T-helper 1 cell treated with Interleukin-12 subunit alpha and Interleukin-12 subunit beta and Interleukin-4 antibody, amounts not matched to agents 30 ng/mL and 1 ng/mL, for 36 hours (primary cell): ENCODE data around the gene PKIB. TPM values are rescaled to one million over a fixed set of nuclear protein-coding genes. Genes with fewer than 3 reads are reported as not detected.
"Not testable (repeated sequence)": the region's sequence is repeated elsewhere in the genome, so short reads cannot be mapped to it uniquely, and the experiment has no call there.

Experiments used
- intact Hi-C: fragments of 100-400 bp; cut with micrococcal nuclease; formaldehyde crosslinking; loops from one replicate; pipeline ENCODE4 v1.15.1; 2024
- total RNA-seq: library from RNA; stranded (reverse); gene quantifications from 2 replicates; pipeline ENCODE4 v1.2.3, GENCODE V29; 2022

Gene PKIB, protein sequence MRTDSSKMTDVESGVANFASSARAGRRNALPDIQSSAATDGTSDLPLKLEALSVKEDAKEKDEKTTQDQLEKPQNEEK
- total RNA-seq = 0.39 and 0.49 TPM in 2 replicates

DNA sequence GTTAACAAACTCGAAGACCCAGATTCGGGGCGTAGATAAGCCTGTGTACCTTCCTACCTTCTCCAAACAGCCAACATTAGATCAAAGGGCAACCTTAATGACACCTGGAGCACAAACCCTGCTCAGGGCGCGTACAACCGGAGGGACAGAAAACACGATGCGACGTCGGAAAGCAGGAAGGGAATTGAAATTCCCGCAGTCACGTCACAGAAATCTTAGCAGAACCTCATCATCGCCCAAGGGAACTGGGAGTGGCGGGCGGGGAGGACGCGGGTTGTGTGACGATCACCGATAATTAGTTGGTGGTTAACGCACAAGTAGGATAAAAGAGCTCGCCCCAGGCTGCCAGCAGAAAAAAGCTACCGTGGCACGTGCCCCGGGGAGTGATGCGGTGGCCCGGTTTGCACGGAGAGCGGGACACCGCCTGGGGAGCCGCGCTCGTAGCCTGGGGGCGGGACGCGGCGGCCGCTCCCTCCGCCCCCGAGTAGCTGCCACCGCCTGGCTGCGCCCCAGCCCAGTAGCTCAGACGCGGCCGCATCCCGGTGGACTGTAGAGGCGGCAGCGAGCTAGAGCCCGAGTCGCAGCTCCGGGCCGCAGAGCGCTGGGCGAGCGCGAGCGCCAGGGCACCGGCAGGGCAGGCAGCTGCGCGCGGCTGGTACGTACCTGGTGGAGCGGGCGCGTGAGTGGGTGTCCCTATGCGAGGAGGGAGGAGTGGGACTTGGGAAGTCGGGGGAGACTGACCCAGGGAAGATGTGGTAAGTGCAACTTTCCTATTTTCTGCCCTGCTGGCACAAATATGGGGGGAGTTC lies at the start of gene PKIB:
TSS of gene PKIB (plus strand) at position 525 of the 809 bp plus-strand sequence. CDS start 107,390 bp downstream, outside the sequence.
- intact Hi-C loops = loop anchor here (1.0 to 2.0 kb wide), 2 partner anchors 117 to 211 kb away; partner anchors contain the start of gene HSF2

DNA sequence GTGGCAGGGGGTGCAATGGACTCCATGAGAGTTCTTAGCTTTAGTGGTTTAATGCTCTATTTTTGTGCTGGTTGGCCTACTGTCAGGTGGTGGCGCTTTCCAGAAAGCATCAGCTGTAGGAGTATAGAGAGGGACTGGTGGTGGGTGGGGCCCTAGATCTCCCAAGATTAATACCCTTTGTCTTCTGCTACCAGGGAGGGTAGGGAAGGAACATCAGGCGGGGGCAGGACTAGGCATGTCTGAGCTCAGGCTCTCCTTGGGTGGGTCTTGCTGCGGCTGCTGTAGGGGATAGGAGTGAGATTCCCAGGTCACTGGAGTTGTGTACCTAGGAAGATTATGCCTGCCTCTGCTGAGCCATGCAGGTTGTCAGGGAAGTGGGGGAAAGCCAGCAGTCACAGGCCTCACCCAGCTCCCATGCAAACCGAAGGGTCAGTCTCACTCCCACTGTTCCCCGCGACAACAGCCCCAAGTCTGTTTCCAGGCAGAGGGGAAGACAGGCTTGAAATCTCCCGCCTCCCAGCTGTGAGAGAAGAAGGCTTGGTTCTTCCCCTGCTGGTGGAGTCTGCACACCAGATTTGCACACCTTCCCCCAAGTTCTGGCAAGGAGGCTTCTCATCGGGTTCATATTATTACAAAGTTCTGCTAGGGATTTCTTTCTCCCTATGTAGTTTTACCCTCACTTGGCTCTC lies 46.7 kb upstream of the PKIB start:
- intact Hi-C loops = no loop called here

- intact Hi-C loops = no loop called here
Observed at GRCh38 chr6:122564230-122564629, 46.0 kb upstream of the PKIB start.

DNA sequence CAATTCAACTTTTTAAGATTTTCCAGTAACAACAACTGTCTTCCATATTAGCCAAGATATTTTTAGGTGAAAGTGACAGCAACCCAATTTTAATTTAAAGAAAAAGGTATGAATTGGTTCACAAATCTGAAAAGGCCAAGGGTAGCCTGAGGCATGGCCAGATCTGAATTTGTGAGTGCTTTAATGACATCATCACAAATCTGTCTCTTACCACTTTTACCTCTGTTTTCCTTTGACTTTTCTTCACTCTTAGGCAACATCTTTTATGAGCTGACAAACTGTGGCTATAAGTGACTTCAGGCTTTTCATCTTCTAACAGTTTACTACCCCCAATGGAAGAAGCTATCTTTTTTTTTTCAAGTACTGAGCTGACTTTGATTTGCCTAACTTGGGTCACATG lies 44.5 kb upstream of the PKIB start:
- intact Hi-C loops = no loop called here

GRCh38 chr6:122567034-122567433 lies 43.2 kb upstream of the PKIB start:
- intact Hi-C loops = no loop called here

DNA sequence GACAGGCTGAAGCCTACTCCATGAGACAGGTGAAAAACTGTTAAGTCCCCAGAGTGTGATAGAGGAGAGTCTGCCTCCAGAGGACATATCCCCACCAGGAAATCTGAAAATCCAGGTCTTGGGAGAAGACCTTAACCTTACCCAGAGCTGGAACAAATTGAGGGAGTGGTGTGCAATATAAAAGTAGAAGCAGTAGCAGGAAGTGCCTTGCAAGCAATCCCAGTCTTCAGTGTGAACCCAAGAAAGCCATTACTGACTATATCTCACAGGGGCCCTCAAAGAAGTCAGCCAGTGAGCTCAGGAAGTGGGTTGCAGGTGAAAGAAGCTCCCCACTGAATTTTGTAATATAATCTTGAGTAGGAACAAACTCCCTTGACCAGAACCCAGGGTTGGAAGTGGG lies 41.9 kb upstream of the PKIB start:
- intact Hi-C loops = no loop called here

- intact Hi-C loops = no loop called here
Observed at GRCh38 chr6:122568797-122569221, 41.4 kb upstream of the PKIB start.

- intact Hi-C loops = no loop called here
Observed at GRCh38 chr6:122569230-122569771, 40.9 kb upstream of the PKIB start.

GRCh38 chr6:122571888-122572287 lies 38.3 kb upstream of the PKIB start:
- intact Hi-C loops = no loop called here

DNA sequence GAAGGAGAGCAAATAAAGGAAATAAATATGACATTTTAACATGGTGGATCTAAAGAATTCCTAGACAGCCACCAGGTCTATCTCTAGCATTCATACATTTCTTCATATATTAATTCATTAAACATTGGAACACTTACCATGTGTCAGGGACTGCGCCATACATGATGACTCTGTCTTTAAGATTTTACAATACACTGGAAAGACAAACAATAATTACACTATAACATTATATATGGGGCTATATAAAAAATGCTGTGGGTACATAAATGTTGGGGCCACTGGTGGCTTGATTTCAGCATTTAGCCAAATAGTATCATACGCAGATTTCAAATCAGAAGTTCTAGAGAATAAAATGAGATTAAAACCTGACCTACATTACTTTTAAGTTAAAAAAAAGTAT lies 33.3 kb upstream of the PKIB start:
- intact Hi-C loops = no loop called here

- intact Hi-C loops = no loop called here
Observed at GRCh38 chr6:122578961-122579360, 31.2 kb upstream of the PKIB start.

DNA sequence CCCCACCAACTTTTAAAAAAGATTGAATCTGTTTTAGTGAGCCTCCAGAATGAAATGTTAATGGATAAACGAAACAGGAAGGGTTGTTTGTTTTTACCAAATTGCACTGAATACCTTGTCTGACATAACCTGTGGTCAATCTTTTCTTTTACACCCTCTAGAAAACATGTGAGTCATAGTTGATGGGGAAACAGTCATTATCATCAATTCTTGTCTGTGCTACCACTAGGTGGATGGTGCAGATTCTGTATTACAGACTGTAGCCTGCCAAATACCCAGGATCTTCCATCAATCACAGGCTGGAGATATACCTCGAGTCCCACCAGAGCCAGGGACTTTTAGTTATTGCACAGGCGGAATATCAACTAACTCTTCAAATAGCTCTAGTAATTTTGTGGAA lies 29.5 kb upstream of the PKIB start:
- intact Hi-C loops = no loop called here

DNA sequence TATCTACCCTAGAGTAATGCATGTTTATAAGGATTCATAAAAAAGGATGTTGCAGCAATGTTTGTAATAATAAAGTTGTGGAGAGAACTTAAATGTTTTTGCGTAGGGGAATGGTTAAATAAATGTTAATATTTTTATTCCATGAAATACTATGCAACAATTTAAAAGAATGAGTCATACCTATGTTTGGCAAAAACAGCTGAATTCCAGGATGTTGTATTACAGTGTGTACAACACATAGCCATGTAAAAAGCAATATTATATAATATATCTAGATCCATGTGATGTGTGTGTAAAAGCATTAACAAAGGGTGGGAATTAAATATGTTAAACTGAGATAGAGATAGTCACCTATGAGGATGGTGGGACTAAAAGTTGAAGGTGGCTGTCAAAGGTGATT lies 21.1 kb upstream of the PKIB start:
- intact Hi-C loops = no loop called here

DNA sequence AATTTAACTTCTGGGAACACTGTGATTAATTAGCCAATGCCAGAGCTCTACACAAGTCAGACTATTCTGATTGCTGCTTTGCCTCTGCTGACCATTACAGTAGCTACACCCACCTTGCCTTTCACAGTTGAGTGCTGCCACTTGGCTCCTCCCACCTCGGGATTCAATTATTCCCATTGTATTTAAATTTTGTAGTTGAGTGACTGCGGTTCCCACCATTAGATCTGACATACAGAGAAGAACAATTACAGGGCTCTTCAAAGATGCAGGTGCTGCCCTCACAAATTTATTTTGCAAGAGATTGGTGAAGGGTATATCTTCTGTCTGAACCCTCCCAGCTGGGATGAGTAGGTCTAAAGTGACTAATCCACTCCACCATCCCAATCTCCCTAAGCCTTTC lies 11.9 kb upstream of the PKIB start:
- intact Hi-C loops = not testable (repeated sequence)

DNA sequence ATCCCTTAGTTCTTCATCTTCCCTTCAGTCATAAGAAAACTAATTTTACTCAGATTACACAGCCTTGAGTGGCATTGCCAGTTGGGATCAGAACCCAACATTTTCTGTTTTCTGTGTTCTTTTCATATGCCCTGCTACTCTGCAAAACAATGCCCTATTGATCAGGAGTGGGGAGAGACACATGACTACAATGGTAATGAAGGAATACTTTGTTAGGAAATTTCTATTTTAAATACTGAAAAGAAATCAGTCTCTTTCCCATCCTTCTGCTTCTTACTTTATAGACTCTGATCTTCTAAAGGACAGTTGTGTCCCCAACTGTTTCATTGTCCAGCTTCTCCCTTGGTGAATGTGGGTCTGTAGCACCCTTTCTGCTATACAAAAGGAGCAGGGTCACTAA lies 5.5 kb upstream of the PKIB start:
- intact Hi-C loops = no loop called here

DNA sequence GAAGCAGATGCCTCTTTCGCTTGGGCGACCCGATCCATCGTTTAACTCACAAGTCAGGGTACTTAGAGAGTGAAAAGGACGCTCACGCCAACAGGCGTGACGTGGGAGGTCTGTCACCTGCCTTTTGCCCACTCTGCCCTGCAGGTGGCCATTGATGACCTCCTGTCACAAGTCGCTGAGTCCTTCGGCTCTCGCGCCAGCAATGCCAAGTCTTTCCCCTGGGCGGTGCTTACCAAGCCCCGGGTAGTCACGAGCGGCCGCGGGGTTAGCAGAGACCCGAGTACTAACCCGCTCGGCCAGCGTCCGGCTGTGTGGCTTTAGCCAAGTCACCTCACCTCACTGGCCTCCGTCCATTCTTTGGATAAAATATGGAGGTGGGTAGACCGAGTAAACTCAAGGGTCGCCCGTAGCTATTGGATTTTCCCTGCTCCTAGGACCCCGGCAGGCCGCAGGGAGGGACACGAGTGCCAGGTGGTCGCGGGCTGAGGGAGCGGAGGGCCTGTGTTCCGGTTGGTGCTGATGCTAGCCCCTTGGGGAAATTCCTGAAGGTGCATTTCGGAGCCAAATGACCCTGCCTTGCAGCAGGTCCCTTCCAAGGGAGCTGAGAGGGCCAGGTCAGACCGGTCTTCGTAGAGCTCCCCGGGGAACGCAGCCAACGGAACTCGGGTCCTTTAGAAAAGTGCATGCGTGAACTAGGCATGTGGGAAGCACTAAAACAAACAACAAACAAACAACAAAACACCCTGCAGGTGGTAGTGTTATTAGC lies 668 bp downstream of the PKIB start:
- intact Hi-C loops = loop anchor here (1.0 to 2.0 kb wide), 2 partner anchors 118 to 212 kb away; partner anchors contain the start of gene HSF2

DNA sequence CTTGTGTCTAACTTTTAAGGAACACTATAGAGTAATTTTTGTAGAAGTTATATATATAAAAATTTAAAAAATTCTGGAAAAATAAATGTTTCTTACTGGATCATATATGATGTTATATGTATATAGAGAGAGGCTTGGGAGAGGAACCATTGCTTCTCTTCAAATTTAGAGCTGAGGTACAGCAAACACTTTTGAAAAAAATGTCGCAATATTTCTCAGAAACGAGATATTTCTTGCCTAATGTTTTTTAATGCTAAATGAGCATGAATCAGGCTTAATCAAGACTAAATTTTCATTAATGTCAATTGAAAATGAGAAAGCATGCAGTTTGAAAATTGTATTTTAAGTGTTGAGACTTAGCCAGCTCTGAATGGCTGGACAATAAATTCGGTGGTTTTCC lies 2.6 kb downstream of the PKIB start:
- intact Hi-C loops = no loop called here

DNA sequence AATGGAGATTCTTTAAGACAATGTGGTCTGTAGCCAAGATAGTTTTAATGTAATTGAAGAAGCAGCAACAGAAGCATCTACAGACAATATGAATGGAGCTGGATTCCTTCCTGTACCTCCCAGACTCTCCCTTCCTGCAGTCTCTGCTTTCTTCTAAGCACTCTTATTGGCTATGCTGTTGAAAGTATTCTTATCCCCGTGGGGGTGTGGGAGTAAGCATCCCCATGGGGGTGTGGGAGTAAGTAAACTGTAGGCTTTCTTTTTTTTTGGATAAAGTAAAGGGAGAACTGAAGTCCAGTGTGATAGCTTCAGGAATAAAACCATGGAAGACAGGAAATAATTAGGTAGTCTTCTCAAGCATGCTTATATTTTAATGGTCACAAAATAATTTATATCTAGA lies 4.1 kb downstream of the PKIB start:
- intact Hi-C loops = no loop called here

GRCh38 chr6:122615409-122615808 lies 5.2 kb downstream of the PKIB start:
- intact Hi-C loops = no loop called here

DNA sequence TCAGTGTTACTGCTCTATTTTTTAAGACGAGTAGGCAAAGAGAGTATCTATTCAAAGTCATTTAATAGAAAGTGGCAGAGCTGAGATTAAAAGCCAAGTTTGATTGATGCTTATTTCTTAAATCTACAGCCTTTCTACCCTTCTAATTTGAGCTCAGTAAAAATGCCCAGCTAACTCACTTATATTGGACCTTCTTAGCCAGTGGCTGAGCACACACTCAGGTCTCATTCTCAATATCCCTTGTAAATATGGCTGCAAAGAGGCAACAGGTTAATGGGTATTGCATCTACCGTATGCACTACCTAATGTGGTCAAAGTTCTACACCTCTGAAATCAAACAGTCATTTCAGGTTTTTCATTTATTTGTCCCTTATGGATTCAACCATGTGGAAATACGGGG lies 6.7 kb downstream of the PKIB start:
- intact Hi-C loops = no loop called here

DNA sequence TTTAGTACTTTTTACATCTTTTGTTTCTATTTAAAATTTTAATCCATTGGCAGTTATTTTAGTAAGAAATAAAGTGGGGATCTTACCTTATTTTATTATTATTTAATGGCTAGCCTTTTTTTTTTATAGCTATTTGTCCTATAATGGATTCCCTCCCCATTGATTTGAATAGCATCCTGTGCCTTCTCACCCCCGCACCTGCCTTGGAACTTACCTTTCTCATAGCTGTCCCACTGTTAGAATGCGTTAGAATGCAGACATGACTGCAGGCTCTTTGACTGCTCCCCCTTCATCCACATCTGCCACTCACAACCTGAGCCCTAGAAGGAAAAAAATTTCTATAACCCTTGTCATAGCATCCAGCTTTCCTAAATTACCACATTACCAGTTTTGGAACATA lies 9.1 kb downstream of the PKIB start:
- intact Hi-C loops = no loop called here
